GM15510 (cell line): ENCODE results near the gene NAT10.

ENCODE experiments used
- POLR2A ChIP-seq: IDR thresholded peaks from 3 replicates; pipeline ENCODE4 v1.6.1; 2011; ENCODE audit warnings: borderline replicate concordance; ENCODE audit not compliant: insufficient read length; ENCODE audit errors: extremely low read depth

Gene NAT10

DNA sequence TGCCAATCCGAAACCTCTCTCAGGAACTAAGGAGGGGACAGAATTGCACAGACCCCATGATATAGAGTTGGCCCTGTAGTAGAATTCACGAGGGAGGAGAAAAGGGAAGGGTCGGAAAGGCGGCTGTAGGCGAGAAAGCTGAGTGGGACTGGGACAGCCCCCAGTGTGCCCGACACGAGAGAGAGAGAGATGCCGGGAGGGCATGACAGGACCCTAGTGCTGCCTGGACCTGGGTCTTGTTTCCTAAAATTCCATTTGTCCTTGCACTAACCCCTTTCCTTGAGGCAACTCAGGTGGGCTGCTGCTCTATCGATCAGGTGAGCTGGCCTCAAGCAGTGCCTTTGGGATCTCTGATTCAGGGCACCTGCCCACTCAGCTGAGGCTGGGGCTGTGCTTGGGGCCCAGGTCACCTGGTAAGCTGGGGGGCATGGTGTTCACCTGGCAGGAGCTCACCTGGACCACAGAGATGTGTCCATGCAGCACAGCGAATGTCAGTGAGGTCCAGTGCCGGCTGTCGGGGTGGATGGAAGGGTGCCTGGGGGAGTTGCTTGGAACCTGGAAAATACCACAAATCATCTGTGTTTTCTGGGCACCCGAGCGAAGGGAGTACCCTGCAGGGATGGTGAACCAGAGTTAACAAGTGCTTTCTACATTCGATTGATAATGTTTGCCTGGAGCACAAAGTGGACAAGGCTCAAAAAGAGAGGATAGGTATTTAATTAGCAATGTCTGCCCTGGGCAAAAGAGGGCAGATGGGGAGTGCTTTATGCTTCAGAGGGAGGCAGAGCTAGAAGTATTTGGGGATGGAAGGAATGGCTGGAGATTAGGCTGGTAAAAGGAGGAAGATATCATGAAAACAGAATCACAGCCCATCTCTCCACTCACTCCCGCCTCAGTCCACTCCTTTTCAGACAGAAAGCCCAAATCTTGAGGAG, 61.6 kb downstream of the NAT10 start:
- no peak for TF ChIP-seq POLR2A

DNA sequence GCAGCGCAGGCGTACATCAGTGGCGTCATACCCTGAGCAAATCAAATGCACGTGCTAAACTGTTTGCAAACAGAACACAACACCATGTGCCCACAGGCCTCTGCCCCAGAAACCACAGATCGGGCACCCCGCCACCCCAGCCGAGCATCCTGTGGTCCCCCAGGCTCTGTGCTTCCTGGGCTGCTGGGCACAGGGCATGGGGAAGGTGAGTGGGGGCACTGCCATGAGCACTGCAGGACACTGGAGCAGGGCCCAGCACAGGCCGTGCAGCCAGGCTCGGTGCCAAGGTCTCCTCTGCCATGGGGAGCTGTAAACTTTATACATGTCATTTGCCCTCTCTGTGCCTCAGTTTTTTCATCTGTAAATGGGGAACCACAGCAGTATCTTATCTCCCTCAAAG, 62.5 kb downstream of the NAT10 start:
- no peak for TF ChIP-seq POLR2A

DNA sequence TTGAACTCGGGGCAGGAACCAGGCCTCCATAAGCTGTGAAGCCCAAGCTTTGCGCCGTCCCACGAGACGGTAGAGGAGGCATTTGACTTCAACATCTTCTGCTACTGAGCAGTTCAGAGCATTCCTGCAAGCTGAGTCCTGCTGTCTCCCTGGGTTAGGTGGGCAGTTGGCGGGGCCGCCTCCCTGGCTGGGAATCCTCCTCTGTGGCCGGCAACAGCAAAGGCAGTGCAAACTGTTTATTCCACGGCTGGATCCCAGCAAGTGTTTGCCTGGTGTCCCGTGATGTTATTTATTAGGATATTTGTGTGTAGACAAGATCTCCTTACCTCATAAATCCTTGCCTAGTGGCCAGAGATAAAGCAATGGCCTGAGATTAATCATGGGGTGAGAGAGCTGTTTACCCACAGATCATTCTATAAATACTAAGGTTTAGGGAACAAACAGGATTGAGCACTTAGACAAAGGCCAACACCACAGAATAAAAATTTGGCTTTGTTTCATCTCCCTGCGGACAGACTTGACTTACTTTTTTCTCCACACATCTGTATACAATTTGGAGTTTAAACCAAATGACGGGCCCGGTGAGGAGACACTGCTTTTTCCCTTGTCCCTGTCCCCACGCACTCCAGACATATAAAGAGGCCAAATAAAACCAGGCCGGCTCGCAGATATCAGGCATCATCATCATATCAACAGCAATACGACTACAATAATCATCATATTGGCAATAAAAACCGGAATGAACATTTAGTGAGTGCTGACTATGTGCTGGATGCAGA, 63.4 kb downstream of the NAT10 start:
- TF ChIP-seq POLR2A, result no peak

DNA sequence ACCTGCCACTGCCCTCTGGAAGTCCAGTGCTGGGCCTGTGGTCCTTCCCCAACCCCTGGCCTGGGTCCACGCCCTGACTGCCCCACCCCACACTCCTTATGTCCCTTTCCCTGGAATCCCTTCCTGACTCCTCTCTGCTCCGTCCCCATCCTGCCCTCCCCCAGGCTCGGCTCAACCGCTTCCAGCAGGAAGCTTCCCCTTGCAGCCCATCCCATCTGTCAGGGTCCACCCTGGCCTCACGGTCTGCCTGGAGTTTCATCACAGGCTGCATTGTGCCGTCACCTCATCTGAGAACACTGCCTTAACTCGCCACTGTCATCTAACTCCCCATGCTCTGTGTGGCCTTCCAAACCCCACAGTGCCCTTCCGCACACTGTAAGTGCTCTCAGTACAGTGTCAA, 64.3 kb downstream of the NAT10 start:
- no peak for TF ChIP-seq POLR2A

DNA sequence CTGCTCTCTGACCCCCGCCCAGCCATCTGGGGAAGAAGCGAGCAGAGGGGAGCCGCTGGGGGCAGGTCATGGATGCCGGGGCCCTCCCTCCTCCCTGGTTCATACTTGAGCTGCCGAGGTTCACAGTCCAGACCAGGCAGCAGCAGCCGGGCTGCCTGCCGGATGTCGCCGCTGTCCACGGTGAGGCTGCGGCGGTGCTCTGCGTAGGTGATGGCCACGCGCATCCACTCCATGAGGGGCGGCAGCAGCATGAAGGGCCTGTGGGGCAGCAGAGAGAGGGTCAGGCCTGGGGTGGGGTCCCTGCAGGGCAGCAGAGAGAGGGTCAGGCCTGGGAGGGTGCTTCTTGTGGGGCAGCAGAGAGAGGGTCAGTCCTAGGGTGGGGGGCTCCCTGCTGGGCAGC, 67.6 kb downstream of the NAT10 start:
- TF ChIP-seq POLR2A, result no peak

DNA sequence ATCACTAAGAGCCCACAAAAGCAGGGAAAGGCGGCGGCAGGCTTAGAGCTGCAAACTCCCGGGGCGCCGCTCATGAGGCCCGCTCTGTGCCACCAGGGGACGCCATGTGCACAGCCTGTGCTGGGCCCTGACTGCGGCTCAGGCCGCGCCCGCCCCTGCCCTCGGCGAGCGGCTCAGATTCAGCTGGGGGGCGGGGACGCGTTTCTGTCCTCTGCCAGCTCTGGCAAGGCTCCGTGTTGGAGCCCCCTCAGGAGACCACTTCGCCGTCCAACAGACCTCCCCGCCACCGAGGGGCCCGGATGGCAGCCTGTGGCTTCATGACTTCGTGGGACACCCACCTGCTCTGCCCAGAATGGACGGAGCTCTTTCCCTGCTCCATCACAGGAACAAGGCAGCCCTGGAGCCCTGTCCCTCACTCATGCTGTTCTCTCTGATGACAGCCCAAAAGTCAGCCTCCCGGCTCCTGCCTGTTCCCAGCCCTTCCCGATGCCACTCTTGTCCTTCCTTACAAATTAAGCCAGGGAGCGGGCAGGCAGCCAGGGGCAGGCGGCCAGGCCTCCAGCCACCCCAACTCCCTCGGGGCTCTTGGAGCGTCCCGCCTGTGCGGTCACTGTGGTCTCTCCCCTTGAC, 69.1 kb downstream of the NAT10 start:
- TF ChIP-seq POLR2A, result no peak

DNA sequence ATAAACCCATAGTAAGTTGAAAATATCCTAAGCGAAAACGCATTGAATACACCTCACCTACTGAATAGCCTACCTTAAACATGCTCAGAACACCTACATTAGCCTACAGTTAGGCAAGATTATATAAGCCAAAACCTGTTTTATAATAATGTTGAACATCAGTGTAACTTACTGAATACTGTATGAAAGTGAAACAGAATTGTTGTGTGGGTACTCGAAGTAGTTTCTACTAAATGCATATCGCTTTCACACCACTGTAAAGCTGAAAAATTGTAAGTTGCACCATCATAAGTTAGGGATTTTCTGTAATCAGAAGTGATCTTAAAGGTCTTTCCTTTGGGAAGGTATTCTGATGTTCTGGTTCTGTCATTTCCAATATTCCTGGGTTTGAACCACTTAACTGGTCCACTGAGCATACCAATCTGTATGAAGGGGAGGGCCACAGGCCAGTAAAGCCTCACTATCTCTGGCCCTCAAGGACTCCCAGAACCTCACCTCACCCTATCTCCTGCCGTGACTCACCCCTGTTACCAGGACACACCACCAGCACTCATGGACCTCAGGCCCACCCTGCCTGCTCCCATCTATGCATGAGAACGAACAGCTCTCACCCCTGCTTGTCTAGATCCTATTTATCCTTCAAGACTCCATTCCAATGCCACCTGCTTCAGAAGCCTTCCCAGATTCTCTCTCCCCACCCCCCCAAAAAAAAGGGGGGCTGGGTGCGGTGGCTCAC, 70.0 kb downstream of the NAT10 start:
- no peak for TF ChIP-seq POLR2A

DNA sequence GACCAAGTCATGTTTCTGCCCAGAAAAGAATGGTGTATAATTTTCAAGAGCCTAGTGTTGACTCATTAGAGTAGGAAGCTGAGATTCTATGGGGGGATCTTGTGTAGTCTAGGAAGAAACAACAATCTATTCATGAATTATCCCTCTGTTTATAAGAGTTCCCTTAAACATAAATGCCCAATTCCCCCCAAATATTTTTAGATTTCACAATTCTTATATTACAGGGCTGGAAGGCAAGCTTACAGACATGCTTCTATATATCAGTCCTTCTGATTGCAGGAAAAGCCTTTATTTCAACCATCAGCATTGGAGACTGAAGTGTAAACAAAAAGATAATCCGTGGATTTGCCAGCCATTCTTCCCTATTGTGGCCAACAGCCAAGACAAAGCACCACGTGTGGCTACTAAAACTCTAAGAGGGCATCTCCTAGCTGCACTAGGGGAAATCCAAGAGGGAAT, 71.4 kb downstream of the NAT10 start:
- TF ChIP-seq POLR2A, result no peak

DNA sequence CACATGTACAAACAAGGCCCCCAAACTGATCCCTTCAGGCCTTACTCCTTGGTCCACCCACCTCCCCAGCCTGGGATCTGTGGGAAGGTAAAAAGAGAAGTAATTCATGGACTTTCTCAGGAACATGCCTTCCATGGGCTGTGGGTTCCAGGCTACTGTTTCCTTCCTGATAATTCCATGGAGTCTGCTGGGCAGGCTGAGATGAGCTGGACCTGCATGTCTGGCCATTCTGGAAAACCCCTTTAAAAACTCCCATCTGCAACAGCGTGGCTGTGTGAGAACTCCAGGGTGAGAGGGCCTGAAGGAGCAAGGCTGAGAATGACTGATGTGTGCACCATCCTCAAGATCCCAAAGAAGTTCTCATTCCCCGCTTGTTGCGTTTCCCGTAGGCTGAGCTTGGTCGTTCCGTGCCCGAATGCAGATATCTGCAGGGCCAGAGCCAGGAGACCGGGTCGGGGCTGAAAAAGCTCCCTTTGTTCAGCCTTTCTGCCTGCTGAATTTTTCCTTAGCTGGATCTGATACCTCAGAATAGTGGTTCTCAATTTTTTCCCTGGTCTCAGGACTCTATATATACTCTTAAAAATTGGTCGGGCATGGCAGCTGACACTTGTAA, 72.9 kb downstream of the NAT10 start:
- TF ChIP-seq POLR2A, result no peak

DNA sequence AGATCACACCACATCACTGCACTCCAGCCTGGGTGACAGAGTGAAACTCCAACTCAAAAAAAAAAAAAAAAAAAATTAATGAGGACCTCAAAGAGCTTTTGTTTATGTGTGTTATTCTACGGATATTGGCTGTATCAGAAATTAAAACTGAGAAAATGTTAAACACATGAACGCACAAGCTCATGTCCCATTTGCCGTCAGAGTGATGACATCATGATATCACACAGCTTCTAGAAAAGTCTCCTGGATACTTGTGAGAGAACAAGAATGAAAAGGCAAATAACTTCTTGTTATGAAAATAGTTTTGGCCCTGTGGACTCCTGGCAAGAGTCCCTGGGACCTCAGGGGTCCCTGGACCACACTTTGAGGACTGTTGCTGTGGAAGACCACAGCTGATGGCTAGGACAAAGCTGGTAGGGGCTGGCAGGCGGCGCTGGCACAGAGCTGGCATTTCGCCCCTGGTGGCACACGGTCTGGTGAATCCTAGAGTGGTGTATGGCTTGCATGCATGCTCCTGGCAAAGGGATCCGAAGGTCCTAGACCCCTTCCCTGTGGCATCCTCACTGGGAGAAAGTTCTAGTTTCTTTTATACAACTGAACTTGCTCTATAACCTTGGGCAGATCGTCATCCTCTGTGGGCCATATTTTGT, 73.7 kb downstream of the NAT10 start:
- no peak for TF ChIP-seq POLR2A

DNA sequence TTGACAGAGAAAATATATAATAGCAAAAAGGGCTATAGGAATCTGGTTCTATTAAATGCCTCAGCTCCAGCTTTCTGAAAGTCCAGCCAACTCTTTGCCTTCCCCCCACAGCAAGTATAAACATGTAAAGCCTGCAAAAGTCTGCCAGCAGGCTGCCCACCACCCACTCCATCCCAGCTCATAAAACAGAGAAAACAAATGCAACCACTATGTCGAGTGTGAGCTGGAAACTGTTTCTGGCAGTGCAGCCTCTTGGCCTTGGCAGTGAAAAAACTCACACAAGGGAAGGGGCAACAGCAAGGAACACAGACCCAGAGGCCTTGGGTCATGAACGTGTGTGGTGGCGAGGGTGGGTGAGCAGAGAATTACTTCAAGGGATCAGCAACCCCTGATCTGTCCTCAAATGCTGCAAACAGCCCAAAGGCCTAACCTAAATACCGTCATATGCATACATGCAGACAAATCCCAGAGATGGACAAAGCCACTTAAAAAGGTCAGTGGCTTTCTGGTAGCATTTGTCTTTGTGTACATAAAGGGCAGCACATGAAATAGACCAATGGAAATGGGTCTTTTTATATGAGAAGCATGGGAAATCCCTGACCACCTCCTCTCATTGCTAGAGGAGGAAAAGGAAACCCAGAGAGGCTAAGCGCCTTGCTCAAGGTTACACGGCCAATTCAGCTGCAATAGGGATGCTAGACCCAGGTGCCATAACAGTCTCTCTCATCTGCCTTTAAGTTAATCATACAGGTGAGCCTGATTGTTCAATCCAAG, 74.8 kb downstream of the NAT10 start:
- no peak for TF ChIP-seq POLR2A

DNA sequence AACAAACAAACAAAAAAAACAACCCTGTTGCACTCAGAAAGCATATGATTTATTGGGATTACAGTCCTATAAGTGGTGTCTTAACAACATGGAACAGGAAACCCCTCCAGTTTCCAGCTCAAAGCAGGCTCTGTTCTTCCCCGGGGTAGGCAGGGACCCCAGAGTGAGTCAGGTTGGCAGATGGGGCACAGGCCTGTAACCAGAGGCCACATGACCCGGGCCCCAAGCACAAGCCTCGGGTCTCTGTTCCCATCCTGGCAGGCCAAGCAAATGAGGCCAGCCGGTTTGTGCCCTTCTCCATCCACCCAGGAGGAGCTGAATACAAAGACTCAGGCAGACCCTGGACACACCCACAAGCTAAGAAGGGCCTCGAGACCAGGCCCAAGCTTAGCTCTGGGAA, 75.8 kb downstream of the NAT10 start:
- TF ChIP-seq POLR2A, result no peak

DNA sequence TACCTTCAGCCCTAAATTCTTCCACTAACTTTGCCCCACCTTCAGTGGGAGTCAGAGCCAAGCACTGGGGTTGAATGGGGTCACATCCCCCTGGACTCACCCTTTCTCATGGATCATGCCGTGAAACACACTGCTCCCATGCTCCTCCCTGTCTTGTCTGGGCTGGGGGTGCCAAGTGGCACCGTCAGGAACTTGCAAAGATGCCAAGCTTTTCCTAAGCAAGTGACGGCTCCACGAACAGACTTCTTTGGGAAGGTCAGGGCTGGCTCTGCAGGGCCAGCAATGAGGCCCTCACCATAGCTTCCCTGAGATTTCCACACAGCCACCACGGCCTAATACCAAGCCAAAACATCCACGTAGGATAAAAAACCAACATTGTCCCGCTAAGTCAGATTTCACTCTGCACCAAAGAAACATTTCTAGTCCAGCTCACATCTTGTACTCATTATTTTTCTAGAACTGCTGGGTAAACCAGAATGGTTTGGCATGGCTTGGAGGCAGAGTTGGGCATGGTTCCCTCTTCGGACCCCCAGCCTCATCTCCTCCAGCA, 76.5 kb downstream of the NAT10 start:
- TF ChIP-seq POLR2A, result no peak
